SK-MEL-5 (cell line): Measurements from ENCODE around the gene PARD6A. TPM values are rescaled to one million over a fixed set of nuclear protein-coding genes. Genes with fewer than 3 reads are reported as not detected.

Experiments
- DNase-seq: peaks from one replicate; pipeline ENCODE4 v3.0.0-alpha.2; 2016; ENCODE audit warnings: low read depth, low spot score
- in situ Hi-C: cut with HindIII; loops from 2 replicates; pipeline ENCODE4 v1.10.0; 2016; ENCODE audit warnings: low sequenced_read_pairs, high pct_unique_total_duplicates, low pct_unique_long_range_greater_than_20kb
- polyA plus RNA-seq, 2 experiments: library from polyadenylated mRNA; depleted of rRNA; stranded (reverse); fragments of >200 nt; gene quantifications; 2 replicates each; pipeline ENCODE4 v1.2.3, GENCODE V29; 2015
- total RNA-seq: library from RNA; depleted of rRNA; stranded (reverse); fragments of >200 nt; shearing (Covaris generic); gene quantifications from 2 replicates; pipeline ENCODE4 v1.2.3, GENCODE V29; 2014; rRNA removed

The PARD6A gene, protein sequence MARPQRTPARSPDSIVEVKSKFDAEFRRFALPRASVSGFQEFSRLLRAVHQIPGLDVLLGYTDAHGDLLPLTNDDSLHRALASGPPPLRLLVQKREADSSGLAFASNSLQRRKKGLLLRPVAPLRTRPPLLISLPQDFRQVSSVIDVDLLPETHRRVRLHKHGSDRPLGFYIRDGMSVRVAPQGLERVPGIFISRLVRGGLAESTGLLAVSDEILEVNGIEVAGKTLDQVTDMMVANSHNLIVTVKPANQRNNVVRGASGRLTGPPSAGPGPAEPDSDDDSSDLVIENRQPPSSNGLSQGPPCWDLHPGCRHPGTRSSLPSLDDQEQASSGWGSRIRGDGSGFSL
- 0.34 and 0.51 TPM in 2 replicates for total RNA-seq
- polyA plus RNA-seq (2015; cell fraction: cytosol; rRNA removed), result 1.5 and 2.1 TPM in 2 replicates
- 0.35 TPM in 1 of 2 replicates, not detected in the other for polyA plus RNA-seq (2015; cell fraction: nucleus; rRNA removed)

DNA sequence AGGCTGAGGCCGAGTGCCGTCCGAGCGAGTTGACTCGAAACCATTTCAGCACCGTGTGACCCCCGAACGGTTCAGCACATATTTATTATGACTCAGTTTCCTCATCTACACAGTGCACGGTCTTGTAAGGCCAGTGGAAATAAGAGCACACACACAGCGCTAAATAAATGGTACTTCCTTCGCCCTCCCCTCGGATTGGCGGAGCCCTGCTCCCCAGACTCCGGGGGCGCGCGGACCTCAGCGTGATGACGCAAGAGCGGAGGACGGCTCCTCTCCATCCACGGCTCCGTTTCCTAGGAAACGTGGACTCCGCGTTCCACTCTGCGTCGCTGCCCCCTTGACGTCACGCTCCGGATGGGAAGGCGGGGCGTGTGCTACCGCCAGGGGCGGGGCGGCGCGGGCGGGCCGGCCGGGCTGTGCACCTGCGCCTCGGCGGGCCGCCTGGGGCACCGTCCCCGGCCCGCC, at the start of gene PARD6A:
Gene PARD6A, plus strand, starts transcription at position 397 of the 465 bp plus-strand sequence. CDS start 79 bp downstream, outside the sequence.
- in situ Hi-C loops, result no loop called here
- peak; percentile 95 for DNase-seq

DNA sequence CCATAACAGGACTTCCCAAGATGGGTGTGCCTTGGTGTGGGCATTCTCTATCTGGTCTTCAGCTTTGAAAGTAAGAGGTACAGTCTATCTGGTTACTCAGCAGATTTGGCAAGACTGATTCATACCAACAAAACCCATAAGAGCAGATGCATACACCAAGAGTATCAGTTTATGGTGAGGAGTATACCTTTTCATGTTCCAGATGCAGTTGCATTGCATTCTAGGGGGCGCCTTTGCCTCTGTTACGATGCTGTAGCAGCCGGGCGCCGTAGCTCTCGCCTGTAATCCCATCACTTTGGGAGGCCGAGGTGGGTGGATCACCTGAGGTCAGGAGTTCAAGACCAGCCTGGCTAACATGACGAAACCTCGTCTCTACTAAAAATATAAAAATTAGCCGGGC, 47.0 kb upstream of the PARD6A start:
- in situ Hi-C loops, result no loop called here
- DNase-seq, result peak; percentile 38

DNA sequence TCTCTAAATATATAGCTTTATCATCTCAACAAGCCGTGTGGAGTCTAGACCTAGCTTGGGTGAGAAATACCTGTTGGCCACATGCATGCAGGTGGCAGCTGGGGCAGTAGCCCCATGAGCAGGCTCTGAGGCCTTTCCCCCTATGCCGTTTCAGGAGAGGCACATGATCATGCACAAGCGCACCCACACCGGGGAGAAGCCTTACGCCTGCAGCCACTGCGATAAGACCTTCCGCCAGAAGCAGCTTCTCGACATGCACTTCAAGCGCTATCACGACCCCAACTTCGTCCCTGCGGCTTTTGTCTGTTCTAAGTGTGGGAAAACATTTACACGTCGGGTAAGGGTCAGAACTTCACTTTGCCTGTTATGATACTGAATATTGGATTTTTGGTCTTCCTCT, 32.5 kb upstream of the PARD6A start:
- no peak for DNase-seq
- in situ Hi-C loops, result no loop called here

GRCh38 chr16:67632415-67633172, 28.2 kb upstream of the PARD6A start:
- no peak for DNase-seq

DNA sequence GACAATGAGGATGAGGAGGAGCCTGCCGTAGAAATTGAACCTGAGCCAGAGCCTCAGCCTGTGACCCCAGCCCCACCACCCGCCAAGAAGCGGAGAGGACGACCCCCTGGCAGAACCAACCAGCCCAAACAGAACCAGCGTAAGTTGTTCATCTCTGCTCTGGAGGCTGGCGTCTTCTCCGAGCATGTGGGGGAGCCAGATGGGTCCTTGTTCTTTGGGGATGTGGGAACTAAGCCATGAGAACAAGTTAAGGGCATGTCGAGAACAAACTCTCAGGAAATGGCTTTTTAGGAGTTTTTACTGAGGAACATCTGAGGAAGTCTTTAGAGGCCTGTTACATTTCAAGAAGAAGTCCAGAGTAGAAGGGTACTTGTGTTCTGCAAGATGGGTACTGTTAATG, 24.0 kb upstream of the PARD6A start:
- in situ Hi-C loops, result no loop called here
- DNase-seq, result no peak

More at GRCh38 chr16:67632415-67633172, 28.2 kb upstream of the PARD6A start:
- in situ Hi-C loops, result no loop called here

DNA sequence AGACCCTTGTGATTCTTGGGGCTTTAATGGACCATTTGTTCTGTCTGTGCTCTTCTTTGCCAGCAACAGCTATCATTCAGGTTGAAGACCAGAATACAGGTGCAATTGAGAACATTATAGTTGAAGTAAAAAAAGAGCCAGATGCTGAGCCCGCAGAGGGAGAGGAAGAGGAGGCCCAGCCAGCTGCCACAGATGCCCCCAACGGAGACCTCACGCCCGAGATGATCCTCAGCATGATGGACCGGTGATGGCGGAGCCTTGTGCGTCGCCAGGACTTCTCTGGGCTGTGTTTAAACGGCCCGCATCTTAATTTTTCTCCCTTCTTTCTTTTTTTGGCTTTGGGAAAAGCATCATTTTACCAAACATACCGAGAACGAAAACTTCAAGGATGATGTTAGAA, 23.1 kb upstream of the PARD6A start:
- in situ Hi-C loops, result no loop called here
- DNase-seq, result no peak

- in situ Hi-C loops, result no loop called here
- DNase-seq, result no peak
Measured at GRCh38 chr16:67641779-67642708, 18.7 kb upstream of the PARD6A start.

DNA sequence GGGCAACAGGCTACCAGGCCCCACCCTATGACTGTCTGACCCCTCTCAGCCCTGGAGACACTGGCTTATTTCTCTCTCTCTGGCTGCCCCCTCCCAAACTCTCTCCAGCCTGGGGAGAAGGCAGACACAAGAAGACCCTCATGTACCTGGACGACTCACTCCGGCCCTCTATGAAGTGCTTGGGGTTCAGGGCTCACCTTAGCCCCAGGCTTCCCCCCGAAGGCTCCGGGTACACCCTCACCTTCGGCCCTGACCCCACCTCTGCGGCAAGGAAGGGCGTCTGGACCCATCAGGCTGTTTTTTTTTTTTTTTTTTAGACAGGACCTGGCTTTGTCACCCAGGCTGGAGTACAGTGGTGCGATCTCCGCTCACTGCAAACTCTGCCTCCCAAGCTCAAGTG, 16.7 kb upstream of the PARD6A start:
- no peak for DNase-seq
- in situ Hi-C loops, result no loop called here

- DNase-seq, result no peak
- in situ Hi-C loops, result no loop called here
Measured at GRCh38 chr16:67645397-67646121, 15.2 kb upstream of the PARD6A start.

GRCh38 chr16:67647111-67647651, 13.6 kb upstream of the PARD6A start:
- in situ Hi-C loops, result no loop called here

GRCh38 chr16:67647681-67648080, 13.1 kb upstream of the PARD6A start:
- DNase-seq, result no peak
- in situ Hi-C loops, result no loop called here

More at GRCh38 chr16:67647111-67647651, 13.6 kb upstream of the PARD6A start:
- no peak for DNase-seq

GRCh38 chr16:67648088-67648763, 12.5 kb upstream of the PARD6A start:
- in situ Hi-C loops, result no loop called here
- no peak for DNase-seq

DNA sequence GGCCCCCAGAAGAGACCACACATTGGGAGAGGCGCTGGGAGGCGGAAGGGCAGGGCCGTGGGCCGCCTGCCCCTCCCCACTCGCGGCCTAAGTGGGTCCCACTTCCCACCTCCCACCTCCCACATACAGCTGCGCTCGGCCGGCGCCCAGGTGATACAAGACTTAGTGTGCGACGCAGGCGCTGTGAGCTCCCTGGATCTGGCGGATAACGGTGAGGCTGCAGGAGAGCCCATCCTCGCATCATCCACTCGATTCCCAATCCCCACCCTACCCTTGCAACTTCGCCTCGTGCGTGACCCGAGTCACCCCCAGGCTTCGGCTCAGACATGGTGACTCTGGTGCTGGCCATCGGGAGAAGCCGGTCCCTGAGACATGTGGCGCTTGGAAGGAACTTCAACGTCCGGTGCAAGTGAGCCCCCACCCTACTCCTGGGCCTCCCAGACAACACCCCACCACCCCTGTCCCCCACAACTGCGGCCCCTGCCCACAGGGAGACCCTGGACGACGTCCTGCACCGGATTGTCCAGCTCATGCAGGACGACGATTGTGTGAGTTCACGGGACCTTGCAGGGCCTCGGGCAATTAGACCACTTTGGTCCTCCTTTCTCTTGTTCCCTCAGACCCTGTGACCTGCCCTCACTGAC, 11.9 kb upstream of the PARD6A start:
- in situ Hi-C loops, result no loop called here

DNA sequence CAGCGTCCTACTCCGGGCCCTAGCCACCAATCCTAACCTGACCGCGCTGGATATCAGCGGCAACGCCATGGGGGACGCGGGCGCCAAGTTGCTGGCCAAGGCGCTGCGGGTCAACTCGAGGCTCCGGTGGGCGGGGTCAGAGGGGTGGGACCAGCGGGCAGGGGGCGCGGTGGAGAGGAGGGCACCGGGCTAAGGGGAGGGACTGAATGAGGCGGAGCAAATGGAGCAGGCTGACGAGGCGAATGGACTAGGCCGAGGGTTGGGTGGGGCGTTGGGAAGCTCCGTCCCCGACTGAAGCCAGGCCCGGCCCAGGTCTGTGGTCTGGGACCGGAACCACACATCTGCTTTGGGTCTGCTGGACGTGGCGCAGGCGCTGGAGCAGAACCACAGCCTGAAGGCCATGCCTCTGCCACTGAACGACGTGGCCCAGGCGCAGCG, 11.2 kb upstream of the PARD6A start:
- in situ Hi-C loops, result no loop called here
- peak; percentile 50 for DNase-seq

More for the DNA sequence above, 11.9 kb upstream of the PARD6A start:
- DNase-seq, result no peak

- no peak for DNase-seq
- in situ Hi-C loops, result no loop called here
Measured at GRCh38 chr16:67650023-67650422, 10.7 kb upstream of the PARD6A start.

DNA sequence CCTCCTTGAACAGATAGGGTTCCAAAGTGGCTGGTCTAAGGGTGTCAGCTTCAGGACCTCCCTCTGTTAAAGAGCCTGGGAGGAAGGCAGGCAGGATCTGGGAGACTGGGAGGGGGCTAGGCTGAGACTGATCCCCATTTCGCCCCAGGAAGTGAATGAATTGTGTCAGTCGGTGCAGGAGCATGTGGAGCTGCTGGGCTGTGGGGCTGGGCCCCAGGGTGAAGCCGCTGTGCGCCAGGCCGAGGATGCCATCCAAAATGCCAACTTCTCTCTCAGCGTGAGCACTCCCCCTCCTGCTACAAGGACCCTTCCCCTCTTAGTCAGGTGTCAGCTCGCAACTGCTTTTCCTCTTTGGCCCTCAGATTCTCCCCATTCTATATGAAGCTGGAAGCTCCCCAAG, 9.7 kb upstream of the PARD6A start:
- in situ Hi-C loops, result no loop called here
- DNase-seq, result no peak
